Heart right ventricle (tissue), 16 donors: ENCODE data around the gene CLCN4. TPM values are rescaled to one million over a fixed set of nuclear protein-coding genes. Genes with fewer than 3 reads are reported as not detected.

Experiments used
- ATAC-seq, 8 donors: fragments of 200-7000 bp; cut with Tn5 transposase; one replicate each; pipeline ENCODE4 v1.9.1; 2020; ENCODE audit warnings: mild to moderate bottlenecking in 8 of 8, moderate library complexity in 8 of 8, moderate number of reproducible peaks in 1 of 8
- DNase-seq, 2 donors: peaks; one replicate each; pipeline ENCODE4 v3.0.0-alpha.2; 2020
- H3K27ac ChIP-seq, 10 donors: fragments of 200-600 bp; sonication (generic) in 2 of 10; one replicate each; pipeline versions ENCODE4 v1.5.0 to v1.8.0; 2020 to 2022; ENCODE audit warnings: mild to moderate bottlenecking in 3 of 10
- H3K27me3 ChIP-seq, 7 donors: fragments of 200-600 bp; one replicate each; pipeline ENCODE4 v1.8.0; 2021 to 2022; ENCODE audit warnings: mild to moderate bottlenecking in 2 of 7
- H3K36me3 ChIP-seq, 9 donors: fragments of 200-600 bp; sonication (generic) in 1 of 9; one replicate each; pipeline versions ENCODE4 v1.5.0 to v1.8.0; 2020 to 2022; ENCODE audit warnings: mild to moderate bottlenecking in 2 of 9
- H3K4me1 ChIP-seq, 9 donors: fragments of 200-600 bp; sonication (generic) in 1 of 9; one replicate each; pipeline versions ENCODE4 v1.5.0 to v1.8.0; 2020 to 2022; ENCODE audit warnings: mild to moderate bottlenecking in 4 of 9
- H3K4me3 ChIP-seq, 10 donors: fragments of 200-600 bp; sonication (generic) in 2 of 10; one replicate each; pipeline versions ENCODE4 v1.5.0 to v1.8.0; 2020 to 2022; ENCODE audit warnings: mild to moderate bottlenecking in 7 of 10, moderate library complexity in 2 of 10
- H3K9me3 ChIP-seq, 11 donors: fragments of 200-600 bp in 10 of 11; sonication (generic) in 2 of 11; one replicate each; pipeline versions ENCODE4 v1.5.0 to v1.8.0; 2013 to 2022; ENCODE audit warnings: mild to moderate bottlenecking in 2 of 11, control low read depth in 1 of 11, moderate library complexity in 1 of 11
- WGBS, 2 donors: extraction: QIAGEN DNeasy Blood & Tissue Kit; methylation state at CpG; one replicate each; pipeline ENCODE4 v1.1.7; 2013; ENCODE audit warnings: inconsistent platforms in 1 of 2; 5-methylcytosine and 5-hydroxymethylcytosine counted together
- intact Hi-C, 10 donors: fragments of 100-400 bp; cut with DNase I; formaldehyde crosslinking; loops; one replicate each; pipeline versions ENCODE4 v1.11.1 to v1.14.2; 2022
- polyA plus RNA-seq, 2 donors: library from polyadenylated mRNA; stranded (reverse); fragments of 200-250 nt; gene quantifications; one replicate each; pipeline ENCODE4 v1.2.3, GENCODE V29; 2013
- total RNA-seq, 10 donors: library from RNA; stranded (reverse); fragmentation: NEBNext Ultra II Directional in 3 of 10; extraction: Animal tissue kit (Norgen Biotek cat#: 25700) in 3 of 10; gene quantifications; one replicate each; pipeline versions ENCODE4 v1.2.1 to v1.2.4, GENCODE V29; 2021 to 2023
- TF ChIP-seq, protein P1 (sequence below), 9 donors: fragments of 200-600 bp; sonication (generic) in 2 of 9; IDR thresholded peaks; one replicate each; pipeline versions ENCODE4 v1.5.0 to v1.8.0; 2021 to 2022; ENCODE audit warnings: antibody characterized with exemption in 9 of 9, mild to moderate bottlenecking in 5 of 9, moderate library complexity in 1 of 9
- donor health status: Arrhythmogenic right ventricular cardiomyopathy.
- donor health status: ischemic (EF 13 %, LVEDD 7.1; RV severe dilation, severe dysfunction).
- donor health status: healthy with polysubstance abuse.
- donor health status: DM: no; HTN: yes; CAD: no.
- donor health status: DM: no; HTN: no; CAD: no.
- donor health status: ischemic (EF 25% LVEDD 6.9; RV normal size, moderate dysfunction).
- donor health status: ischemic (EF 25% LVEDD 5.7; RV mildly dilated, moderate dysfunction).
- donor health status: healthy.
- donor health status: DM: yes; HTN: yes; CAD: no.
- donor health status: Ischemic cardiomyopathy.
- donor health status: ischemic (EF 35%, LVEDD 5.7; RV mildly dilated, moderate dysfunction).
- donor health status: nonischemic (EF 11% LVEDD 7.7; RV severe dilation, severe dysfunction).
- donor health status: DM: yes; HTN: yes; CAD: no.
- donor health status: PGD.
- donor health status: ischemic (EF 29% LVEDD 5.4; RV normal size, mild dysfunction).
- donor health status: nonischemic (EF 23%, LVEDD 6.1; RV moderate dilation, normal function).

CLCN4 gene
- total and polyA plus RNA-seq, 12 donors, result 4.0 to 44.9 (median 32.0) TPM

DNA sequence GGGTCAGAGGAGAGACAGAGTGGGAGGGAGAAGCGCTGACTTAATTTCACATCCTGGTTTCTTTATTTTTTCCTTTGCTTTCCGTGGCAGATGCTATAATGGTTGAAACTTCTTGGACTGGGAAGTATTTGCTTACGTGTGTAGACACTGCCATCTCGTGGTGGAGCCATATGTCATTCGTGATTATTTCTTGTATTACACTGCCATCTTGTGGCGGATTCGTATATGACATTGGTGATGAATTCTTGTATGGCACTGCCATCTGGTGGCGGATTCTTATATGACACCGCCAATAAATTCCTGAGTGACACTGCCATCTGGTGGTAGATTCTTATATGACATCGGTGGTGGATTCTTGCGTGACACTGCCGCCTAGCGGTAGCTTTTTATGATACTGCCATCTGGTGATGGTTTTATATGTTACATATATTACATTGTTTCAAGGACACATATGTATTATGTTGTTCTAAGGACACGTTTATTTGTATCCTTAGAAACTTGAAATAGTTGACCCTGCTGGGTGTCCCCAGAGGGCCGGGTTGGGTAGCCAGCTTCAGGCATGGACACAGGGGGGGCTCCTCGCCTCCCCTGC, 37.3 kb upstream of the CLCN4 start:
- H3K4me3 ChIP-seq, result no peak overlapping the region
- WGBS, 2 donors, result 12 to 17% methylated on average over 16 of the region's 16 CpGs
- DNase-seq (peak in 1 of 2 donors; percentile 60), ATAC-seq (peak; percentile 62 to 79 (median 68))
- H3K36me3 ChIP-seq, result peaks cover 0 to 28% (median 0%) of the 10 kb centered on the region in 9 donors
- intact Hi-C loops, result loop anchor here (1.0 to 10.0 kb wide), 13 partner anchors 37 to 1302 kb away; no protein-coding TSS in a partner anchor
- peak overlapping the region in 3 of 10 donors; percentile 31 to 60 (median 48) for H3K27ac ChIP-seq
- H3K9me3 ChIP-seq, result peaks cover 0 to 4% (median 0%) of the 10 kb centered on the region in 11 donors
- peaks cover 0 to 35% (median 7%) of the 10 kb centered on the region in 9 donors for H3K4me1 ChIP-seq
- TF ChIP-seq, protein P1, sequence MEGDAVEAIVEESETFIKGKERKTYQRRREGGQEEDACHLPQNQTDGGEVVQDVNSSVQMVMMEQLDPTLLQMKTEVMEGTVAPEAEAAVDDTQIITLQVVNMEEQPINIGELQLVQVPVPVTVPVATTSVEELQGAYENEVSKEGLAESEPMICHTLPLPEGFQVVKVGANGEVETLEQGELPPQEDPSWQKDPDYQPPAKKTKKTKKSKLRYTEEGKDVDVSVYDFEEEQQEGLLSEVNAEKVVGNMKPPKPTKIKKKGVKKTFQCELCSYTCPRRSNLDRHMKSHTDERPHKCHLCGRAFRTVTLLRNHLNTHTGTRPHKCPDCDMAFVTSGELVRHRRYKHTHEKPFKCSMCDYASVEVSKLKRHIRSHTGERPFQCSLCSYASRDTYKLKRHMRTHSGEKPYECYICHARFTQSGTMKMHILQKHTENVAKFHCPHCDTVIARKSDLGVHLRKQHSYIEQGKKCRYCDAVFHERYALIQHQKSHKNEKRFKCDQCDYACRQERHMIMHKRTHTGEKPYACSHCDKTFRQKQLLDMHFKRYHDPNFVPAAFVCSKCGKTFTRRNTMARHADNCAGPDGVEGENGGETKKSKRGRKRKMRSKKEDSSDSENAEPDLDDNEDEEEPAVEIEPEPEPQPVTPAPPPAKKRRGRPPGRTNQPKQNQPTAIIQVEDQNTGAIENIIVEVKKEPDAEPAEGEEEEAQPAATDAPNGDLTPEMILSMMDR (IDR thresholded peaks at IDR 0.05), result peak; percentile 93 to 100 (median 99)
- H3K27me3 ChIP-seq, result no peaks in the 10 kb centered on the region

DNA sequence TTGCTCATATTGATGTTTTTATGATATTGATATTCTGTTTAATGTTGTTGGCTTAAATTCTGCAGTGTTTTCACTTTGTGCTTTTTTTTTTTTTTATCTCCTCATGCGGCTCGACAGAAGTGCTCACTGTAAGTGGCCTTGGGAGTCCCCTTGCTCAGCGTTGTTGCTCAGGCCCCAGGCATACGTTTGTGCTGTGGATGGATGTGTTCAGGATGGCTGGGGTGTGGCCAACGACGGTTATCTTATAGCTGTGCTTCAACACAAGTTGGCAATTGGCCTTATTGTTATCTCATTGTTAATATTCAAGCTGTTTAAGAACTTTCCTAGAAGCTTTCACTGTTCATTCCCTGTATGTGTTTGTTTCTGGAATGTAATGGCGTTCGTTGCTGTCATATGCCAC, 36.4 kb upstream of the CLCN4 start:
- H3K4me3 ChIP-seq, result no peak overlapping the region
- ATAC-seq (no peak), DNase-seq (no peak)
- H3K4me1 ChIP-seq, result peaks cover 0 to 35% (median 7%) of the 10 kb centered on the region in 9 donors
- H3K36me3 ChIP-seq, result peaks cover 0 to 36% (median 0%) of the 10 kb centered on the region in 9 donors
- WGBS, 2 donors, result 63 to 69% methylated on average over 8 of the region's 8 CpGs
- H3K27ac ChIP-seq, result no peak overlapping the region
- peaks cover 0 to 4% (median 0%) of the 10 kb centered on the region in 11 donors for H3K9me3 ChIP-seq
- TF ChIP-seq, protein P1 (IDR thresholded peaks at IDR 0.05), result no peak
- no peaks in the 10 kb centered on the region for H3K27me3 ChIP-seq
- intact Hi-C loops, result loop anchor here in 3 of 10 donors (5.0 to 10.0 kb wide), 2 partner anchors 246 to 248 kb away; no protein-coding TSS in a partner anchor

DNA sequence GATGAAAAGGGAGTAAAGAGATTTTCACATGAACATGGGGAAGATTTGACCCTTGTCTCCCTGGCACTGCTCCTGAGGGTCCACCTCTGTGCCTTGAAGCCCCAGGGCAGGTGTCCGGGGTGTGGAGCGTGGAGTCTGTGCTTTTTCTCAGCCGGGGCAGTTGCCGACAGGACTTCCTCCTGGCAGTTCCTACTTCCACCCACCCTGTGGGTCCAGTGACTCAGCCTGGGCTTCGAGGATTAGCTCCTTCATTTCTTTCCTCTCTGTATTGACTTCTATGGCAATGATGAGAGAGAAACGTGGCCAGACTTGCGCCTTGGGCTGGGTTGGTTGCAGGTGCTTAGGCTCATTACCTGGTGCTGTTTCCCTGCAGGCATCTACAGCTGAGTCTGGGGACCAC, 35.9 kb upstream of the CLCN4 start:
- no peak overlapping the region for H3K27ac ChIP-seq
- peaks cover 0 to 37% (median 0%) of the 10 kb centered on the region in 9 donors for H3K36me3 ChIP-seq
- H3K4me1 ChIP-seq, result peaks cover 0 to 35% (median 7%) of the 10 kb centered on the region in 9 donors
- H3K27me3 ChIP-seq, result no peaks in the 10 kb centered on the region
- TF ChIP-seq, protein P1 (IDR thresholded peaks at IDR 0.05), result no peak
- intact Hi-C loops, result loop anchor here in 3 of 10 donors (5.0 to 10.0 kb wide), 2 partner anchors 246 to 249 kb away; no protein-coding TSS in a partner anchor
- ATAC-seq (peak in 1 of 8 donors; percentile 31), DNase-seq (no peak)
- WGBS, 2 donors, result 67 to 83% methylated on average over 7 of the region's 7 CpGs
- peaks cover 0 to 4% (median 0%) of the 10 kb centered on the region in 11 donors for H3K9me3 ChIP-seq
- no peak overlapping the region for H3K4me3 ChIP-seq

DNA sequence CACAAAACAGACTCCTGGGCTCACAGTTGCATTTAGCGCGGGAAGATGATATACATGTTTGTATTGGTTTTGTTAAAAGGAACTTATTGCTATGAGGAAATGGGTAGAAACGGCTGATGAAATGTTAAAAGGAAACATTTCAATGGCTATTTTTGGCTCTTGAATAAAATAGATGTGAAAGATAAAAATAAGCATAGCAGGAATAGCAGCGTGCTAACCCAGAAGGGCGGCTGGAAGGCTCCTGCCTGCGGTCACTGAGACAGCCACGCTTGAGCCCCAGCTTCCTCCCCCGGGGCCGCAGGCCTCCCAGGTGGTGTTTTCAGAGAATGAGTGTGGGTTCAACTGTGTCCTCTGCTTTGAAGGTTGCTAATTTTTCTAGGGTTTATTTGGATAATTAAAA, 35.0 kb upstream of the CLCN4 start:
- peaks cover 0 to 4% (median 0%) of the 10 kb centered on the region in 11 donors for H3K9me3 ChIP-seq
- no peaks in the 10 kb centered on the region for H3K27me3 ChIP-seq
- intact Hi-C loops, result loop anchor here in 3 of 10 donors (5.0 to 10.0 kb wide), 2 partner anchors 247 to 249 kb away; no protein-coding TSS in a partner anchor
- peaks cover 0 to 41% (median 0%) of the 10 kb centered on the region in 9 donors for H3K36me3 ChIP-seq
- peak in 1 of 8 donors; percentile 48 for ATAC-seq
- DNase-seq, result no peak
- TF ChIP-seq, protein P1 (IDR thresholded peaks at IDR 0.05), result no peak
- no peak overlapping the region for H3K4me3 ChIP-seq
- H3K27ac ChIP-seq, result peak overlapping the region in 1 of 10 donors; percentile 29
- H3K4me1 ChIP-seq, result peaks cover 0 to 35% (median 7%) of the 10 kb centered on the region in 9 donors
- 47 to 61% methylated on average over 9 of the region's 9 CpGs for WGBS, 2 donors
